Activated CD8-positive, alpha-beta memory T cell treated with anti-CD3 and anti-CD28 coated beads, Interleukin-2, amount 50 U/mL, for 4 hours (primary cell): ENCODE measurements around the gene RARB.

Experiments used
- DNase-seq: peaks from one replicate; pipeline ENCODE4 v3.0.0-alpha.2; 2020

The RARB gene

GRCh38 chr3:25556447-25556846 is 128.4 kb downstream of the RARB start:
- no peak for DNase-seq

DNA sequence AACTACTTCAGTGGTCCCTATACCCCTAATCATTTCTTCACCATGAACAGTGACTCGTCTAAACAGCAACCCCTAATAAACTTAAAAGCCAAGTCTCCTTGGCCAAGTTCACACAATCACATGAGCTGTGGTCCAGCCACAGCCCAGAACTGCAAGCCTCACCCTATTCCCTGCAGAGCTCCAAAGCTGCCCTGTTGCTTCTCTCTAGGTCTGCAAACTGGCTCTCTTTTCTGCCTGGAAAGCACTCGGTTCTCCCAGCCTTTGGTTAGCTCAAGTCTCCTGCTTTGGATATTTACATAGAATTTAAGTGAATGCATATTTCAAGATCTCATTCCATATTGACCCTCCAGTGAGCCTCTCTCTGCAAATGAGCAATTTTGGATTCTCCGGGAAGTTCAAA is 129.6 kb downstream of the RARB start:
- no peak for DNase-seq

DNA sequence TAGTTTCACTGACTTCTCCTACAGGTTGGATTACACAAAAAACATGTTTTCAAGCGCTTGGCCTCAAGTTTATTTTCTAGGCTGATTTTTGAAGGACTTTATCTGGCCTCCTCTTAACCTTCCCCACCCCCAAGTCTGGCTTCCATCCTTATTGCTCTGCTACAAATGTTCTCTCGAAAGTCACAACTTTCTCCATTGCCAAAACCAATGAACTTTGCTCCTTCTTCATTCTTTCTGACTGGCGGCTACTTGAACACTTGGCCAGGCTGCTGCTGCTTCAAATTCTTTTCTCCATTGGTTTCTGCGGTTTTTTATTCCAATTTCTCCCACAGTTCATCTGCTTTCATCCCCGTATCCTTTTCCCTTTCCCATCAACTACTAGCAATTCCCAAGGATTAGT is 130.1 kb downstream of the RARB start:
- DNase-seq = no peak

DNA sequence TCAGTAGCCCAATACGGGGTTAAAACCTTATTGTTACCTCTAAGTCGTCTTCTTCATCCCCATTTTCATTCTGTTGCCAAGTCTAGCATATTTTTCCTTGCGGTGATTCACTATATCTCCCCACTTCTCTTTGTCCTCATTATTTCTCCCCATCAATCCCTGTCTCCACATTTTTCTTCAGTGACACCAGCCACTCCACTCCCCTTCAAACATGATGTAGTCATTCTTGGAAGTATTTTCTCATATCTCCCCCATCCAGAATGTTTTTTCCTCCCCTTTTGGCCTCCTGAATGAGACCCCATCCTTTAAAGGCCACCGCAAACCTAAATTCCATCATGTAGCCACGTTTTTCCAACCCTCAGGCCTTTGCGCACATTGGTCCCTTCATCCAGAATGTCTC is 130.7 kb downstream of the RARB start:
- no peak for DNase-seq

DNA sequence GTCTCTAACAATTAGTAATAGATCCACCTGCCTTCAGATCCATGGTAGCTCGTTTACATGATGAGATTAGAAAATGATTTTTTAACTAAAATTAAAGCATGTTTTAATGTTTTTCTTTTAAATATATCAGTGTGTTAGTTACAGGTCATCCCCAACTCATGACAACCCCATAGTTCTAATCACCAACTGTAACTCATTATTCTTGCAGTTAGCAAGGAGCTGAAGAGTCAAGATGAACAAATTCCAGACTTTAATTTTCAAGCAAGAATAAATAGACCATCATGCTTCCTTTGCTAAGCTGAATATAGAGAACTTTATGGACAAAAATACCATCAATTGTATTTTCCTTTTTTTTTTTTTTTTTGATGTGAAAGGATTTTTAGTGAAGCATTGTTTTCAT is 135.5 kb downstream of the RARB start:
- no peak for DNase-seq

DNA sequence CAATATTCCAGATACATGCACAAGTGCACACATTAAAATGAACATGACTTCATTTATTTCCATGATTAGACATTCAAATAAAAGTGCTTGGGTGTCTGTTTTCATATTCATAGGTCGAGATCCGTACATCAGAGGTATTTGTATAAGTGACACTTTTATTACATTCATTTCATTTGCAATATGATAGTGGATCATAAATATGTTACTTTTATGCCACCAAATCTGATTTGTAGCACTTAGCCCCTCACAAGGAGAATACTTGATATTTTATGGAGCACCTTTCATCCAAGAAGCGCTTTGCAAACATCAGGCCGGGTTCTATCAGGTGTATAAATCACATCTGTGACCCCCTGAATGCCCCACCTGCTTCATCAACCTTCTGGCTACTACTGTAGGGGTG is 136.0 kb downstream of the RARB start:
- no peak for DNase-seq

DNA sequence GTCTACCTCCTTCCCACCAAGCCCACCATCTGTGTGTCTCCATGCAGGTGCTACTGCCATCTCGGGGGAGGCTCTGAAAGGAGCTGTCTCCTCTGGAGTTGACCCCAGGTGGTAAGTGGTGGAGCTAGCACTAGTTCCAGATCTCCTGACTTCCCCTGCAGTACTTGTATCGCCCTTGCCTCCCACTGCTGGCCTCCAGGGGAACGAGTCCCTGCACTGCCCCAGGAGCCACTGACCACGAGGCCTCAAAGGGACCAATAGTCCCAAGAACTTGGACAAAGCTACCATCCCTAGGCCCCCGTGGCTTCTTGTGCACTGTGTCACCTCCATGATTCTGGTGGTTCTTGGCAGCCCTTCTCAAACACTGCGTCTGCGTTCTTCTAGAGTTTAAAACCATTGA is 137.7 kb downstream of the RARB start:
- no peak for DNase-seq

DNA sequence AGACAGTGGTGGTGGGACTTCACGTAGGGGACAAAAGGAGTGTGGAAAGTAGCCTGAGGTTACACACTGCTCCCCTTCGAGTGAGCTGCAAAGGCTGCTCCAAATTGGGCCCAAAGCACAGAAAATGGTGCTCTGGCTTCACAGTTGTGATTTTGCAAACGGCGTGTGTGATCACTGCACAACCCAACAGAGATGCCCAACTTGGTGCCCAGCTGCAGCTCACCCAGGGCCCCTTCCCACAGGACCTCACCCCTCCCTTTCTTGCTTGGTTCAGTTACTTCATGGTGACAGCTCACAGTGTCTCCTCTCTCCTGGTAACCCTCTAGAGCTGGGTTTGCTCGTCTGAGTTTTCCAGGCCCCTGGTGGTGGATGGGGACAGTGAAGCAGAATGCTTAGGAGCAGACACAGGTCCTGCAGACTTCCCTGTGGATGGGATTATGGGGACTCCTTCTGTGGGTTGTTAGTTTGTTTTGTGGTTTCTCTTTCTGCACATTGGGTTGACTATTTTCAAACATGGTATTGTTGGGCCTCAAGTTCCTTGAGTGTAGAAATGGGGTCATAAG is 138.4 kb downstream of the RARB start:
- DNase-seq = no peak

- no peak for DNase-seq
These were observed 139.3 kb downstream of the RARB start for GRCh38 chr3:25567388-25567787.

DNA sequence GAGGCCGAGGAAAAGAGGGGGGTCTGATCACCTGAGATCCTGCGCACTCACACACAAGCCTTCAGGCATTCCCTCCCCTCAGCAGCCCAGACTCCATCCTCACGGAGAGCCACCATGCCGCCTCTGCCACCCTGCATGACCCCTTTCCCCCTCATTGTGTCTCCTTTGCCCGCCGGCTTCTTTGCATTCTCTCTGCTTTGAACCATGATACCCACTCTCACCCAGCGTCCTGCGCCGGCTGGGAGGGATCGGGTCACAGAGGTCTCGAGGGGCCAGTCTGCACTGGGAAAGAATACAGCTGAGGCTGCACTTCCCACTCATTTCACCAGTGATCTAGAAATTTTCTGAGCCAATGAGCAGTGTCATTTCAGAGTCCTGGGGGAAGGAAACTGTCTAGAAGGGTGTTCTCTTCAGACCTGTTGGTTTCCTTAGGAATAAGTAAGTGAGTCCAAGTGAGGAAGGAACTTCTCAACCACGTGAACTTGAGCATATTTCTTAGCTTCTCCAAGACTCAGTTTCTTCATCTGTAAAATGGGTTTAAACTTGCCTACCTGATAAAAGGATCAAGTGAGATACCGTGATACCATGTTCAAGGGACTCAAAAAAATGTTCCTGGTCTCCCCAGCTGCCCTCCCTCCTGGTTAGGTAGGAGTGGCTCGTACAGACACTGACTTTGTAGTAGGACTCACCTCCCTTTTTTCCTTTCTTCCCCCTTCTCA is 139.9 kb downstream of the RARB start:
- DNase-seq = no peak

- DNase-seq = no peak
These were observed 140.5 kb downstream of the RARB start for GRCh38 chr3:25568525-25569078.

DNA sequence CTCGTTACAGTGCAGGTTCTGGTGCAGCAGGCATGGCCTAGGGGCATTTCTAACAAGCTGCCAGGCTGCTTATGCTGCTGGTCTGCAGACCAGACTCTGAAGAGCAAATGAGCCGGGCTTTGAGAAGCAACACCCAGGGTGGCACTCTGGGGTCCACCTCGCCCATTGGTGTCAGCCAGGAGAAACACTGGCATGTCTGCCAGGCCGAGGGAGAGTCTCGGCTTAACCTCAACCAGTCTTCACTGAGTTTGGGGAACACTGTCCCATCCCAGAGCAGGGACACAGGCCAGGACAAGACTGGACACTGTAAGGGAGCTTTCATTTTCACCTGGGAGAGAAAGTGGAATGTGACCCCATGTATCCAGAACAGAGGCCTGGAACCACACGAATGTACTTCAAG is 143.2 kb downstream of the RARB start:
- no peak for DNase-seq

GRCh38 chr3:25572336-25572735 is 144.3 kb downstream of the RARB start:
- no peak for DNase-seq

DNA sequence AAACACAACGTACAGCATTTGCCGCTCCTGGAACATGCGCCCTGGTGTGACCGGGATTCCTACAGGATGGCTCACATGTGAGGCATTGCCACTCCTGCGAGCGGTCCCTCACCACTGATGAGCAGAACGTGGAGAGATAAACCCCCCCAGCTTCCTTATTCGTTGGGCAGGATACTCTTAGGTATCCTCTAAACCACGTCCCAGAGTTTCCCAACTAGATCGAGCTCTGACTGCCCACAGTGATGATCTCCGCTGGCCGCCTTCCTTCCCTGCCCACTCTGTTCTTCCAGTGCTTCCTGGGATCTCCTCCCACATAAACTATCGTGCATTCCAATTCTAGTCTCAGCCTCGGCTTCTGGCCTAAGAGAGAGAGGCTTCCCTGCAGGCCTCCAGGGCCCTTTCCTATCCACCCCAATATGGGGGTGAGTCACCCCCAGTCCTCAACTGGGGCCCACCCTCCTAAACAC is 144.9 kb downstream of the RARB start:
- DNase-seq = no peak

GRCh38 chr3:25573386-25574171 is 145.5 kb downstream of the RARB start:
- no peak for DNase-seq

DNA sequence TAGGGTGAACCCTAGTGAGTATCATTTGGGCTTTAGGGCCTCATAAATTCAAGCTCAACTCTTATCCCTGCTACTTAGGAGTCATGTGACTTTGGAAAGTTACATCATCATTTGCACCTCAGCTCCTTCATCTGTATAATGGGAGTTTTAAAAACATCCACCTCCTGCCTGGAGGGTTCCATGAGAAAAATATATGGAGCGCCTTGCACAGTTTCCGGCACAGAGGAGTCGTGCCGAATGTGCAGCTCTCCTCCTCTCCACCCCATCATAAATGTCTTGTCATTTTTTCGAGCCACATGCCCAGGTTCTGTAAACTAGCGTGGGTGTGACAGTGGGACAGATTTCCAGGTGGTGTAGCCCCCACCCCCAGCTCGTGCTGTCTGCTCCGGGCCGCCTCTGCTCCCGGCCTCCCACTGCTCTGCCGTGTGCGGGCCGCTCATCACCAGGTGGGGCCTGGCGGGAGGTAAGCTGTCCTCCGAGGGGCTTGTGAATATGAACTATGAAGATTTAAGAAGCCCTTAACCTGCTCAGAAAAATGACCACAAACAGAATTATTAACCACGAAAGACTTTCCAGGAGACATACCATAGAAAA is 146.2 kb downstream of the RARB start:
- DNase-seq = no peak

- no peak for DNase-seq
These were observed 146.9 kb downstream of the RARB start for GRCh38 chr3:25575001-25575400.

DNA sequence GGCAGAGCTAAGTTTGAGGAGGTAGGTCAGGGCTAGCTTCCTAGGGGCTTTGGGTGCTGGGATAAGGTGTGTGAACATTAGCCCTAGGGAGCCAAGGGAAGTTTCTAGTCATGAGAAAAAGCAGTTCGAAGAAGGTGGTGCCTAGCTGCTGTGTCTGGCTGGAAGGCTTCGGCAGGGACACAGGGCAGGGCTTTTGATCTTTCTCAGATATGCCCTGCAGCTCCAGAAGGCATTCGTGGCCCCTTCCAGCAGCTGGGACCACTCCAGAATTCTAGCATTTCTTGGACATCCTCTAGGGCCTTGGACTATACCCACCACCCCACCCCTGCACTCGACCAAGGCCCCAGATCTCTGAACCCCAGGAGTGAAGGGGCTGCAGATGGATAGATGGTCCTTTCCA is 148.1 kb downstream of the RARB start:
- no peak for DNase-seq

DNA sequence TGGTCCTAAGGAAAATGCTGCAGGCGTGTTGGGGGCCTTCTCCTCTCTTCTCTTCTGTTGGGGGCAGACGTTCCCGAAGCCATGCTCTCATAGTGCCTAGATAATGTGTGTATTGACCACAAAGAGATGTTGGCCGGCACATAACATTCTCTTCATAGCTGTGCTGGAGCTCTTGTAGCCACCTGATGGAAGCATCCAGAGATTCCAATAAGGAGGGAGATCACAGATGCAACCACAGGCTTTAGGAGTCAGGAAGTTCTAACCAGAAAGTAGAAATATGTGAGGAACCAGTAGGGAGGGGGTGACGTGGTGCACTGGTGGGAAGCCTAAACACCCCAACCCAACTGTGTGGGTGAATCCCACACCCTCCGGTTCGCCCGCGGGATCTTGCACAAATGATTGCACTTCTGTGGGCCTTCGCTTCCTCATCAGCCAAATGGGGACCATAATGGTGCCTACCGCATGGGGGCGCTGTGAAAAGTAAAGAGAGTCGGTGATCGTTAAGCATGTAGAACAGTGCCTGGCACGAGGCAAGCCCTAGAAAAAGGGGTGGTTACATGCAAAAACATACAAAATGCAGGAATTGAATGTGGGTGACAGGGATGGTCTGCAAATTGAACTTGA is 148.9 kb downstream of the RARB start:
- no peak for DNase-seq

GRCh38 chr3:25578059-25578458 is 150.0 kb downstream of the RARB start:
- DNase-seq = no peak

GRCh38 chr3:25580534-25580933 is 152.5 kb downstream of the RARB start:
- DNase-seq = no peak

- DNase-seq = no peak
These were observed 153.3 kb downstream of the RARB start for GRCh38 chr3:25581335-25581734.

GRCh38 chr3:25581823-25582222 is 153.8 kb downstream of the RARB start:
- no peak for DNase-seq
